NCI-H128 (cell line): Measurements from ENCODE around the gene SNAP25.

ENCODE experiments used
- DNase-seq: peaks from one replicate; lab custom pipeline; 2025; ENCODE audit not compliant: unreplicated experiment; lab: John Stamatoyannopoulos, UW

The SNAP25 gene

GRCh38 chr20:10216146-10216791 is 2.4 kb upstream of the SNAP25 start:
- peak; percentile 9 for DNase-seq

- DNase-seq: peak; percentile 52
Measured at GRCh38 chr20:10217721-10218410, 764 bp upstream of the SNAP25 start.

- peak; percentile 29 for DNase-seq
Measured at GRCh38 chr20:10219452-10219791, 792 bp downstream of the SNAP25 start.

DNA sequence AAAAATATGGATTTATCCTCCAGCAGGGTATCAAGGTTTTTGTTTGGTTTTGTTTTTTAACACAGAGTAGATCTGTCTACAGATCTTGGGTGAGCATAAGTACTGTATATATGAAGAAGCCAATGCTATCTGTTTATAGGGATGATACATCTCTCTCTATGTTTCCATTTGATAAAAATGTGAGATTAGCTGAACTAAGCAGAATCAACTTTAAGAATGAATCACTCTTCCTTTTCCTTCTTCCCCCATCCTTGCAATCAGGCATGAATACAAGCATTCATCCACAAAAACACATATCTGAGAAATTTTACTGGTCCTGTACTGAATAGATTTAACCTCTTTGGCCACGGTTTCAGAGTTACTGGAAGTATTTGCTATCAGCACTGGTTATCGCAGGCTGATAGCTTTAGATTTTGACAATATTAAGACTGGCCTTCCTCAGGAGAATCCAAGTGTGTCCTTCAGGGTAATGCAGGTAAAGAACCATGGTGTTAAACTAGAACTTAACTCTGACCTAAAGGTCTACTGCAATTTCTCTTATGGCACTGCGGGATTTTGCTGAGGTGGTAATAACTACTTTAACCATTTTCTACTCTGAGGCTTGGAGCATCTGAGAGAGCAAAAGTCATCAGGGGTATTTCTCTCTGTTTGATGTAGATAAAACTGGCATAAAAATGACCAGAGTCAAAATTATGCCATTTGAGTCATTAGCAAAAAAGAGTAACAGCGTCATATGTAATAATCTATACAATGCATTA is 1.5 kb downstream of the SNAP25 start:
- DNase-seq: no peak

GRCh38 chr20:10221021-10221420 is 2.4 kb downstream of the SNAP25 start:
- no peak for DNase-seq

DNA sequence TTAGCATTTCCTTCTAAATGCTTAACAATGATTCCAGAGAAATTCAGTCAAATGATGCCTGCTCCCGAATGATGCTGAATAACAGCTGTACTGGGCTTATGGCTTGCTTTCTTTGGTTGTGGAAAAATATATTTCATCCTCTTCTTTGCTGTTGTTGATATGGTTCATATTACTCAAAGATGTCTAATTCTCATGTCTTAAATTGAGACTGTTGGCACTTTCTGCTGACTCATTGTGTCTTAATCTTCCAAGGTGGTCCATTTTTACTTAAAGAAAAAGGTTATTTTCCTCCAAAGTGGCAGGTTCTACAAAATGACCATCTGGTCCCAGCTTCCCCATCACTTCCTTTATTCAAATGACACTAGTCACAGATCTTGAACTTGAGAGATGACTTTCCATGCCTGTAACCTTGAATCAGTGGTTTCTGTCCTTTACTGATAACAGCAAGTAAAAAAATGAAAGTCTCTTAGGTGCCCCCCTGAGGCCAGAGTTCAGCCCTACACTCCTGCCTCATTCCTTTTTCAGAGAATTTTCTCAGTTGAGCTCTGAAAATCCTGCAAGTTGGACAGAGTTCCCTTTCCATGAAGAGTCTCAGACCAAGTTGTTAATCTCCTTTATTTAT is 6.9 kb downstream of the SNAP25 start:
- no peak for DNase-seq

- DNase-seq: peak; percentile 64
Measured at GRCh38 chr20:10228330-10228729, 9.7 kb downstream of the SNAP25 start.

GRCh38 chr20:10231290-10231689 is 12.7 kb downstream of the SNAP25 start:
- no peak for DNase-seq

- DNase-seq: no peak
Measured at GRCh38 chr20:10236540-10237533, 18.2 kb downstream of the SNAP25 start.

DNA sequence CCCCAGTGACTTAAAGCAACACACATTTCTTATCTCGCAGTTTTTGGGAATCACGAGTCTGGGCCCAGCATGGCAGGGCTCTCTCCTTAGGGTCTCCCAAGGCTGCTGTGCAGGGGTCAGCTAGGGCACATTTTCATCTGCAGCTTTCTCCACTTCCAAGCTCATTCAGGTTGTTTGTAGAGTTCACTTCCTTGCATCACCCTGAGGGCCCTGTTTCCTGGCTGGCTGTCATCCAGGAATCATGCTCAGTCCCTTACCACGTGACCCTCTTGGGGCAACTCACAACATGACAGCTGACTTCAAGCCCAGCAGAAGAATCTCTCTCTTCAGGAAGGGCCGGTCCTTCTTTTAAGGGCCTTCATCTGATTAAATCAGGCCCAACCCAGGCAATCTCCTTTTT is 21.3 kb downstream of the SNAP25 start:
- no peak for DNase-seq

- DNase-seq: no peak
Measured at GRCh38 chr20:10240655-10241054, 22.0 kb downstream of the SNAP25 start.

GRCh38 chr20:10242166-10242565 is 23.5 kb downstream of the SNAP25 start:
- no peak for DNase-seq

- DNase-seq: no peak
Measured at GRCh38 chr20:10247440-10247839, 28.8 kb downstream of the SNAP25 start.

- no peak for DNase-seq
Measured at GRCh38 chr20:10249048-10249770, 30.6 kb downstream of the SNAP25 start.

DNA sequence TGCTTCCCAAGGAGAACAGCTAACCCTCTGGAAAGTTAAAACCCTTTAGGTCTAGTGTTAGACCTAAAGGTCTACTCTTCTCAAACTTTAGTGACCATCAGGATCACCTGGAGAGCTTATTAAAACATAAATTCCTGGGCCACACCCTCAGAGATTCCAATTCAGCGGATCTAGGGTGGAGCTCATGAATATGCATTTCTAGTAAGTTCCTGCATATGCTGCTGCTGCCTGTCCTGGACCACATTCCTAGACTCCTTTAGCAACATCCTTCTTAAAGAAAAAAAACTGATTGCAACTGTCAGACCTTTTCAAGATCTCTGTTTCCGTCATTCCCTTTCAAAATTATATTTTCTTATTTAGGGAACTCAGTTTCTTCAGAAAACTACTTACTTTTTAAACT is 31.2 kb downstream of the SNAP25 start:
- no peak for DNase-seq

- no peak for DNase-seq
Measured at GRCh38 chr20:10250902-10251301, 32.3 kb downstream of the SNAP25 start.

- DNase-seq: no peak
Measured at GRCh38 chr20:10253780-10254179, 35.1 kb downstream of the SNAP25 start.

DNA sequence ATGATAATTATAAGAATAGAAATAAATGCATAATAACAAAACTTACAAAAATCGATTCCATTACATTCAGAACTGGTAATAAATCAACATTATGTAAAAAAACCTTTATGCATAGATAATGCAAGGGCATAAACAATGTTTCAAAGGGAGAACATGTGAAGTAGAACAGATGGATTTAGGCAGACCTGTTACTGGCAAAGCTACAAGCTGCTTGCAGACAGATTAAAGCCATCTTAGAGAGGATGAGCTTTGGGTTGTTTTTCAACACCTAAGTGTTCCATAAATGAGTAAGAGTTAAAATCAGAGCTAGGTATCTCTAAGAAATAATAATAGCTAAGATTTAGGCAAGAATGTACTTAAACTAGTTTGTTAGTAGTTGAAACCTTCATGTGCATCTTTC is 37.2 kb downstream of the SNAP25 start:
- DNase-seq: no peak

DNA sequence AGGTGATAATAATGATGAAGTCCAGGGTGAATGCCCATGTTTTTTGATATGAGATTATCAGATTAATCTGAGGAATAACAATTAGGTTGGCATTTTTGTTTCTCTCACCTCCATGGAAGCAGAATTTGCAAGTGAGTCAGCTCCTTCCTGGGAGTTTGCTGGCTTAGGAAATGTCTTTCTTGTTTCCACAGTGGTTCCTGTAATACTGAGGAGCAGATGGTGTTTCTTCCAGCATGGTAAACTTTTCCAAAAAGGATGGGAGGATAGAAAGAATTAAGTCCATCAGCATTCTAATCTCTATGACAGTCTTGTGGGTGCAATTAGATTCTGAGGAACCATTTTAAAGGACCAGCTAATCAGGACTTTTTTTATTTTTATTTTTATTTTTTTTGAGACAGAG is 40.5 kb downstream of the SNAP25 start:
- DNase-seq: no peak

GRCh38 chr20:10260316-10260715 is 41.7 kb downstream of the SNAP25 start:
- no peak for DNase-seq
